CD4-positive, alpha-beta T cell treated with Interleukin-6 at 100 ng/mL for 8 hours (primary cell): ENCODE results near the gene MGAT4A.
"Not testable (repeated sequence)": the region's sequence is repeated elsewhere in the genome, so short reads cannot be mapped to it uniquely, and the experiment has no call there.

ENCODE experiments used
- DNase-seq: peaks from one replicate; pipeline ENCODE4 v3.0.0-alpha.2; 2020; ENCODE audit warnings: mixed read lengths, low spot score

Gene MGAT4A

DNA sequence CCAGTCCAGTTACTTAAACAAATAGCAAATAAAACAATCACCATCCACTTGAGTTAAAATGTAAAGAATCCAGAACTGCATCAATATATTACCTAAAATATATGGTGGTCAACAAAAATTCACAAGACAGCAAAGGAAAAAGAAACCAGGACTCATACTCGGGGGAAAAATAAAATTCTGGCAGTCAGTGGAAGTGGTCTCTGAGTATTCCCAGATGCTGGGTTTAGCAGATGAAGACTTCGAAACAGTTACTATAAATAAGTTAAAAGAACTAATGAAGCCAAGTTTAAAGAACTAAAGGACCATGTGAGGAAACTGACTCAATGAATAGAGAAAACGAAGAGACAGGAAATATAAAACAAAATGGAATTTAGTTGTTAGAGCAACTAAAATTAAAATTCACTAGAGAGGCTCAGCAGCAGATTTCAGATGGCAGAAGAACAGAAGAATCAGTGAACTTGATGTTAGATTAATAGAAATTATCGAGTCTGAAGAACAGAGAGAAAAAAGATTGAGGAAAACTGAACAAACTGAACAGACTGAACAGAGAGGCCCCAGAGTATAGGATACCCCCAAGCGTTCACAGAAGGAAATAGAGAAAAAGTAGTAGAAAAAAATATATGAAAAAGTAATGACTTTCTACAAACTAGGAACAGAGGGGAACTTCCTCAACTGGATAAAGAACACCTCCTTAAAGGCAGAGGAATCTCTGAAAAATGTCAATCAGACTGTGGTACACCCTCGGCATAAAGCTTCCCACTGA is 27.9 kb downstream of the MGAT4A start:
- no peak for DNase-seq

DNA sequence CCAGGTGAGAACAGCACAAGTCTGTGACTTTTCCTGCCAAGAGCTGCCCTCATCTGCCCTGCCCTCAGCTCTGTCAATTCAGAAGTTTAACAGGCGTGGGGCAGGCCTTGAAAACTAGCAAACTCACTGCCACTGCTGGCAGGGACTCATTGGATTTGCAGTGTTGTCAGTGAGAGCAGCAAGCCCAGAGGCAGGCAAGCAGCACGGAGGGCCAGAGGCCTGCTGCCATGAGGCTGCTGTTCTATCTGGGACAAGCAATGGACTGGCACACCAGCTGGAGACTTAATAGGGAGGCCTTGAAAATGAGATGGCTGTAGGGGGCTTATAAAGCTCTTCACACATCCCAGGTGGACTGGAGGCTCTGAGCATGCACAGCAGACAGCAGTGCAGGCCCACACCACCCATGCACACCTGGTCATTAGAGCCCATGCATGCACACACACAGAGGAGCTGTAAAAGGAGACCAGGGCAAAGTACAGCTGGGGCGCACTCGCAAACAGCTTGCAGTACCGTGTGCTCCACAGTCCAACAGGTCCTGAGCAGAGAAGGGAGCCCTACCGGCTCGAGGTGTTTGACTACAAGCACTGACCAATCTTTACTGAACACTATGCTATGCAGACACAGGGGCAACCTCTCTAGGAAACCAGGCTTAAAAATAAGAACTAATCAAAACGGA is 28.7 kb downstream of the MGAT4A start:
- no peak for DNase-seq

DNA sequence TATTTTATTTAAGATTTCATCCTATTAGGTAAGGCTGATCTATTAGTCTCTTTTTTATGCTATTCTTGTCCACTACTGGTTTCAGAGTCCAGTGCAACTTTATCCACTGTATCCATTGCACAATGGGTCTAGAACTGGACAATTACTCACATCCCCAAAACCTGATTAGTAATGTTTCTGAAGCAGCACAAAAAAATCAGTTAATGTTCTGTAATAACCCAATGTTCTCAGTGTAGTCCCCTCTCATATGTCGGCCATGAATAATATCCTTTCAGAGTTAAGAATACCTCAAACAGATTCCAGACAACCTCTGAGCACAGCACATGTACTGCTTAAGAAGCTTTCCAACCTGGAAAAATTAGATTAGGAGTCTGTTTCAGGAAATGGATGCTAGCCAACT is 29.7 kb downstream of the MGAT4A start:
- DNase-seq, result no peak

DNA sequence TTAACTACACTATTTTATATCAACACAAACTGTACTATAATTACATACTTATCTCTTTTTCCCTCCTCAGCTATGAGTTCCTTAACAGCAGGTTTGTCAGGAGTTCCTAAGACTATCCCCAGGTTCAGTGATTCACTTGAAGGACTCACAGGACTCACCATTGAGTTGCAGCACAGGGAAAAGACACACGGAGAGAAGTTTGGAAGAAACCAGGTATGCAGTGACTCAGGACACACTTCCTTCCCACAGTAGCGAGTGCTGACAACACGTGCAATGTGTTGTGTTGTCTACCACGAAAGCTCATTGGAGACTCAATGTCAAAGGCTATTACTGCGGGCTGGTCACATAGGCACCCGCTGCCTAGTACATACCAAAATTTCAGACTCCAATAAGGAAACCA is 32.0 kb downstream of the MGAT4A start:
- DNase-seq, result no peak

DNA sequence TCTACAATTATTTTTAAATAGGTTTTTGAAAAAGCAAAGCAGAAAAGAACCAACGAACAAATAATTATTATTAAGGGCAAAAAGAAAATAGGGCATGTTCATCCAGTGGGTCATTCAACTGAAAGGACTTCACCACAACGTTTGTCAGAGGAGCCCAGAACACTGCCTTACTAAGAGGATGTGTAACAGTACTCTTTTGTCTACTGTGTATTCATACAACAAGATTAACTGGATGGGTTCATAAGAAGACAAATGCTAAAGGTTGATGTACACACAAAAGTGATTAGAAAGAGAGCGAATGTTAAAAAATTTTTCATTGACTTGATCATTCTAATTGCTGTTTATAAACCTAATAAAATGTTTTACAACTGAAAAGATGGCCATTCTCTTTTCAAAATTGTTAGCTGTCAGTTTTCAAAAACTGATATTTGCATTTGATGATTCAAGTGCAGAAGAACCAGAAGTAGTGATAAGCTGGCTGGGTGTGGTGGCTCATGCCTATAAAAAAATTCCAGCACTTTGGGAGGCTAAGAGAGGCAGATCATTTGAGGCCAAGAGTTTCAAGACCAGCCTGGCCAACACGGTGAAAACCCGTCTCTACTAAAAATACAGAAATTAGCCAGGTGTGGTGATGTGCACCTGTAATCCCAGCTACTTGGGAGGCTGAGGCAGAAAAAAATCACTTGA is 33.1 kb downstream of the MGAT4A start:
- DNase-seq, result no peak

DNA sequence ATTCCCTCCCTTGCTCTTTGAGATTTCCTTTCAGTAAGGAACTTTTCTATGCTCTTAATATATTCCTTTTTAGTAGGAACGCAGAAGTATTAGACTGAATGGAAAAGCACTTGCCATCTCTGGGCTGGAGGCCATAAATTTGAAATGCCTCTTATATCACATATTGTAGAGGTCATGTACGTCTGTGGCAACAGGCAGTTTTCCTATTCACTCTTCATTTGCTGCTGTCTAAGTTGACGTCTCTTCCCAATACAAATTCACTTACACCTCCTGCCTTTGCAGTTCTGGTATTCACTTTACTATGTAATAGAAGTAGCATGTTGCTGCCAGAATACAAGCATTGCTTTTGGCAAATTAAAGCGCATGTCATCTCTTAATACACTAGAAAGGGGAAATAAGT is 34.7 kb downstream of the MGAT4A start:
- no peak for DNase-seq

DNA sequence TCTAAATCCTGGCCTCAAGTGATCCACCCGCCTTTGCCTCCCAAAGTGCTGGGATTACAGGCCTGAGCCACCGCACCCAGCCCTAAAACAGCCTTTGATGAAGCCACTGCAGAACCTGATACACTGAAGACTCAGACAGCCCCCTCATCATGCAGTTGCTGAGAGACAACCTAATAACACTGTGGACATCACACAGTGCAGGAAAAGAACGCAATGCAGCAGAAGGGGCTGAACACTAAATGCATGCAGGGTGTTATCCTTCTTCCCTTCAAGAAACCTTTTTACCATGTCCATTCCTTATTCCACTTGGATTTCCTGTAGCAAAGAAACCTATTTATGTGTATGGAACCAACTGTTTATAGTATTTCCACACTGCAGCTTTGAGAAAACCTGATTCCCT is 35.7 kb downstream of the MGAT4A start:
- DNase-seq, result no peak

DNA sequence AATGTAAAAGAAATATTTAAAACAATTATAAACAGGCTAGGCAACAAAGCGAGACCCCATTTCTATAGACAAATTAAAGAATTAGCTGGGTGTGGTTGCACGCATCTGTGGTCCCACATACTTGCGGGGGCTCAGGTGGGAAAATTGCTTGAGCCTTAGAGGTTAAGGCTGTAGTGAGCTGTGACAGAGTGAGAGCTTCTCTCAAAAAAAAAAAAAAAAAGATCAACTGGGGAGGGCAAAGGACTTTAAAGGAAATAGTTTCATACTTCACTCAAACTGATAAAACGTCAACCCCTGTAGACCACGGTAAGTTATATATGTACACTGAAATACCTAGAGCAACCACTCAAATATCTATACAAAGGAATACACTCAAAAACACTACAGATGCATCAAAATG is 37.5 kb downstream of the MGAT4A start:
- no peak for DNase-seq

DNA sequence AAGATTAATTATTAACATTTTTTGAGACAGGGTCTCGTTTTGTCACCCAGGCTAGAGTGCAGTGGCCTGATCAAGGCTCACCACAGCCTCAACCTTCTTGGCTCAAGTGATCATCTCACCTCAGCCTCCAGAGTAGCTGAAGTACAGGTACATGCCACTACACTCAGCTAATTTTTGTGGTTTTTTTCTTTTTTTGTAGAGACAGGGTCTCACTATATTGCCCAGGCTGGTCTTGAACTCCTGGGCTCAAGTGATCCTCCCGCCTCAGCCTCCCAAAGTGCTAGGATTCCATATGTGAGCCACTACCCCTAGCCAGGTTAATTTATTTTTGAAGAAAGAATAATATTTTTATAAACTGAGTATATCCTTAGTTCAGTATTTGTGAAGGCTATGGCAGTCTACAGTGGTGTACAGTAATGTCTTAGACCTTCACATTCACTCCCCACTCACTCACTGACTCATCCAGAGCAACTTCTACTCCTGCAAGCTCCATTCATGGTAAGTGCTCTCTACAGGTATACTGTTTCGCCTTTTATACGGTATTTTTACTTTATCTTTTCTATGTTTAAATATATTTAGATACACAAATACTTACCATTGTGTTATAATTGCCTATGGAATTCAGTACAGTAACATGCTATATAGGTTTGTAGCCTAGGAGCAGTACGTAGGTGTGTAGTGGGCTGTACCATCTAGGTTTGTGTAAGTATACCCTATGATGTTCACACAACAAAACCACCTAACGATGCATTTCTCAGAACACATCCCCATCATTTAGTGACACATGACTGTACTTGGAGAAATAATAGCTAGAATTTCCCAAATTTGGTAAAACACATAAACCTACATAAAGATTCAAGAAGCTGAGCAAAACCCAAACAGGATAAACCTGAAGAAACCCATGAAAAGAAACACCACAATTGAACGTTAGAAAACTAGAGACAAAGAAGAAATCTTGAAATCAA is 38.6 kb downstream of the MGAT4A start:
- no peak for DNase-seq

DNA sequence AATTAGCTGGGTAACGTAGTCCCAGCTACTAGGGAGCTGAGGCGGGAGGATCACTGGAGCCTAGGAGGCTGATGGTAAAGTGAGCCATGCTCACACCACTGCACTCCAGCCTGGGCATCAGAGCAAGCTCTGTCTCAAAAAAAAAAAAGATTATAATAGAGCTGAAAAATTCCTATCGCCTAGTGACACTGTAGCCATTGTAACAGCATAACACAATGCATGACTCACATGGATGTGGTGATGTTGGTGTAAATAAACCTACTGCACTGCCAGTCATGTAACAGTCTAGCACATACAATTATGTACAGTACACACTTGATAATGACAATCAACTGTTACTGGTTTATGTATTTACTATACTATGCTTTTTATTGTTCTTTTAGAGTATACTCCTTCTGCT is 39.6 kb downstream of the MGAT4A start:
- no peak for DNase-seq

DNA sequence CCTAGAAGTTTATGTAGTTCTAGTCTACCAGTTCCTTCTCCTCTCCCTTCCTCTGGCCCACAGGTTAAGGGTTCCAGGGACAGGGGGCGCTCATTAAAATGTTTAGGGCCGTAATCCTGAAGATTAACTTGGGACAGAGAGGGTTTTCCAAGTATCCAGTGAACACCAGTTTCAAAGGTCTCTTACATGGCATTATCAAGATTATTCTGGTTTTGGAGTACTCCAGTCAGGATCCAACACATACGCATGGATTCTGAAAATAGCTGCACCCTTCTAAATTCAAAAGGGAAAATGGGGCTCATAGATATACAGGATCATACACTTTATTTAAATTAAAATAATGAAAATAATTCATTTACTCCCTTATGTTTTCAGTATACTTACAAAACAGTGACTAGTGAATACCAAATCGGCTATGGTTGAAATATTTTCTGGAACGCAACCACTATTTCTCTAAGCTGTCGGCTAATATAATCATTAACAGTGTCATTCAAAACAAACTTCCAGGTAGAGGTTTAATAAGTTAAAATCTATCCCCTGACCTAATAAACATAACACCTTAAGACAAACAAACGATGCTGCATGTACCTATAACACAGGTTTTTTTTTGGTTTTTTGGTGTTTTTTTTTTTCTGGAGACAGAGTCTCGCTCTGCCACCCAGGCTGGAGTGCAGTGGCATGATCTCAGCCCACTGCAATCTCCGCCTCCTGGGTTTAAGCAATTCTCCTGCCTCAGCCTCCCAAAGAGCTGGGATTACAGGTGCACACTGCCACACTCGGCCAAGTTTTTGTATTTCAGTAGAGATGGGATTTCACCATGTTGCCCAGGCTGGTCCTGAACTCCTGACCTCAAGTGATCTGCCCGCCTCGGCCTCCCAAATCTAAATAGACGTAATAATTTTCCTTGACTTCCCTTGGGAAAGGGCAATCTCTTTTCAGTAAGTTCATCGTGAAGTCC is 44.7 kb downstream of the MGAT4A start:
- no peak for DNase-seq

DNA sequence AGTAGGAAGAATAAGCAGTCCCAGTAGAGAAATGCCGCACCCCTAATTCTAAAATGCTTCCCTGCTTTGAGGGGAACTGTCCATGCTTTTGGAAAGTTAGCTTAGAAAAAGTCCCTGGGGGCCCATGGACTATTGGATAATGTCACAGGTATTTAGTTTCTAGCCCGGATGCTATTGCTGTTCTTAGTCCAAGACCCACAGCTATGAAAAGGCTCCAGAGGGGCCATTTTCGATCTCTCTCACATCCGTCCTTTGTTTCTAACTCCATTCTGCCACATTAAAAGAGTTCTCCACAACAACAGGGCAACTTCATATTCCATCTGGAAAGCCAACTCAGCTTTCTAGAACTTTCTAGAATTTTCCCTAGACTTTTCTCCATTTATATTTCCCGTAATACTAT is 47.2 kb downstream of the MGAT4A start:
- no peak for DNase-seq

DNA sequence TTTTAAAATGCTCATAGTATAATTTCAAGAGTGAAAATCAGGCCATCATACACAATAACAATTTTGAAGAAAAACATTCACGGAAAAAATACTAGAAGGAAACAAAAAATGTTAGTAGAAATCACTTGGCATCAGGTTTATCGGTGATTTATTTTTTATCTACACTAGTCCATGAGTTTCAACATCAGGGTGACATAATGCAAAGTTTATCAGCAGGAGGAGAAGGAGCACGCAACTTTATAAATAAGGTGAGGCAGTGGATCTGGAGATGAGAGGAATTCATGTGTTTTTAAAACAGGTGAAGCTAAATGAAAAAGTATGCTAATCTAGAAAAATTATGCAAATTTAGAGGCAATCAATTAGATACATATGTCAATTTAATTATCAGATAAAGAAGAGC is 54.2 kb downstream of the MGAT4A start:
- DNase-seq, result no peak

DNA sequence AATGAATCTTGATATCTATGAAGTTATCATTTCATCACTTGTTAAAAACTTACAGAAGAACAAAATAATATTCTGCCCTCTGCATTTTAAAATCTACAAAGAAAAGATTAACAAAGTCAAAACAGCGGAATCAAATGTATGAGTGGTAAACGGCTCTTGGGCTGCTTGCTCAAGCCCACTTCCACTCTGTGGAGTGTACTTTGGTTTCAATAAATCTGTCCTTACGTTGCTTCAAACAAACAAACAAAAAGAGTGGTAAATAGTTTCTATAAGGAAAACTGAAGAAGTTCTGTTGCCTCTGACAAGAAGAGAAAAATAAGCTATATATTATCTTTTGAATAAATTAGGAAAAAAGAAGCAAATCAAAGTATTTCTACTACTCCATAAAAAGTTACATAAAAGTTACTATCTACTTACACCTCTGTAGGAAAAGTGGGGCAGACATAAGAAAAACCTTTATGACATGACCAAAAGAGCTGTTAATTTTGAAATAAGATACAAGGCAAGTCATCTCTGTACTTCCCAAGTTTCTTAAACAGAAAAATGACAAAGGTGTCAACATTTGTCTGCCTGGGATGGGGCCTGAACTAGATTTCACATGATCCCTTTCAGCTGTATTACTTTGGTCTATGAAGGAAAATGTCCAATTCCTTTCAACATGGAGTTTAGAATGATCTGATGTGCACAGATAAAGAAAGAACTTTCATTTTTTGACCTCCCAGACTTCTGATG is 56.5 kb downstream of the MGAT4A start:
- no peak for DNase-seq

DNA sequence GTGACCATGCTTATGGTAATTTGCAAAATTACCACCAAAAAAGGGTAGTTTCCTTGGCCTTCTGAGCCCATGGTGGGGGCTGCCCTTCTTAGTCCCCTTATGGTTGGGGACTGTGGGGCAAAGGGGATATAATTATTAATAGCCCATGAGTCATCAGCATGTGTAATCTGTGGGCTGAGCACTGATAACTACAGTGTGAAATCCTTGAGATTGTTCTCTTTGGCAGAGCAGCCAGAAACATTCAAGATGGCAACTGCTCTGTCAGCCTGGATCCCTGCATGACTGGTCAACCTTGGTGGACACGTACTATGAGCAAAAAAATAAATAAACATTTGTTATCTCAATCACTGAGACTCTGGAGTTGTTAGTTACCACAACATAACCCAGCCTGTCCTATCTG is 61.3 kb downstream of the MGAT4A start:
- no peak for DNase-seq

DNA sequence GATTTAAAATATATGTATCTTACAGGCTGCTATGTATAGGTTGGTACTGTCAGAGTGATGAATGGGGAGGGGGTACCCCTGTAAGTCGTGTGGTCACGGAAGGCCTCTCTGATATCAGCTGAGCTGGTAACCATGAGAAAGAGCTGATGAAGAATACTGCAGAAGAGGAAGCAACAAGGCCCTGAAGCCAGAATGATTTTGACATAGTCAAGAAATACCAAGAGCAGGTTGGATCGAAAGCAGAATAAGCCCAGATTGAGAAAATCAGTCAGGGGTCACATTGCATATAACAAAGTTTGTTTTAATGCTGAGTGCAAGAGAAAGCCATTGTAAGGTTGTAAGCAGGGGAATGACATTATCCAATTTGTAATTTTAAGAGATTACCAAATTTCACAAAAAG is 65.3 kb downstream of the MGAT4A start:
- no peak for DNase-seq

DNA sequence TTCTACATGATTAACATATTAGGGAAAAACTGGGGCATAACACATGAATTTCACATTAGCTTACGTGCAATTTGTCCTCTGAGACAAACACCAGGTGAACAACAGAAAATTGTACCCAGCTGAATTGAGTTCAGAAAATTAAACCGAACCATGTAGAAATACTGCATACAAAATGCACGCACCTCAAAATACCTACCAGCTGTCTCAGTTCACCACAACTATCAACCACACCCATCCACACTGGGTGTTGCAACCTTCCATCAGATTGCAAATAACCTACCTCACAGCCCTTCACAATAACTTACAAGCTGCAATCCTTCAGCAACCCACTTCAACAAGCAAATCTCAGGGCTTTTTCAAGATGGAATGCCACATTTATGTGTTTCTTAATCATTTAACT is 66.6 kb downstream of the MGAT4A start:
- peak; percentile 82 for DNase-seq

DNA sequence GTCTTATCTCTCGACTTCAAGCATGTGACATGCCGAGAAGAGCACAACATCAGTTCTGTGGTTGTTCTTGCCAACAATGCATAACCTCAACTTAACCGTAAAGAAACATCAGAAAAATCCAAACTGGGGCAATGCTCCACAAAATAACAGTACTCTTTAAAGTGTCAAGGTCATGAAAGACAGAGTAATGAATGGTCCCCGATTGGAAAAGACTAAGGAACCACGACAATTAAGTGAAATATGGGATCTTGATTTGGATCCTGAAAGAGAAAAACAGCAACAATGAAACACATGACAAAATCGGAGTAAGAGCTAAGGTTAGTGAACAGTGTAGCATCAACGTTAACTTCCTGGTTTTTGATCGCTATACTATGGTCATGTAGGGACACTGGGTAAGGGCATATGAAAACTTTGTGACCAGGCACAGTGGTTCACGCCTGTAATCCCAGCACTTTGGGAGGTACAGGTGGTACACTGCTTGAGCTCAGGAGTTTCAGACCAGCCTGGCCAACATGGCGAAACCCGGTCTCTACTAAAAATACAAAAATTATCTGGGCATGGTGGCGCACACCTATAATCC is 67.3 kb downstream of the MGAT4A start:
- DNase-seq, result peak; percentile 67

DNA sequence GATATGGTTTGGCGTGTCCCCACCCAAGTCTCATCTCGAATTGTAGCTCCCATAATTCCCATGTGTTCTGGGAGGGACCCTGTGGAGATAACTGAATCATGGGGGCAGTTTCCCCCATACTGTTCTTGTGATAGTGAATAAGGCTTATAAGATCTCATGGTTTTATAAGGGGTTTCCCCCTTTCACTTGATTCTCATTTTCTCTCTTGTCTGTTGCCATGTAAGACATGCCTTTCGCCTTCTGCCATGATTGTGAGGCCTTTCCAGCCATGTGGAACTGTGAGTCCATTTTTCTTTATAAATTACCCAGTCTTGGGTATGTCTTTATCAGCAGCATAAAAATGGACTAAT is 71.5 kb downstream of the MGAT4A start:
- not testable (repeated sequence) for DNase-seq
